ENCODE measurements around the gene RTL1. TPM values are rescaled to one million over a fixed set of nuclear protein-coding genes. Genes with fewer than 3 reads are reported as not detected.

RTL1 gene
- total RNA-seq, 2 donors from 2014 or later: not detected

DNA sequence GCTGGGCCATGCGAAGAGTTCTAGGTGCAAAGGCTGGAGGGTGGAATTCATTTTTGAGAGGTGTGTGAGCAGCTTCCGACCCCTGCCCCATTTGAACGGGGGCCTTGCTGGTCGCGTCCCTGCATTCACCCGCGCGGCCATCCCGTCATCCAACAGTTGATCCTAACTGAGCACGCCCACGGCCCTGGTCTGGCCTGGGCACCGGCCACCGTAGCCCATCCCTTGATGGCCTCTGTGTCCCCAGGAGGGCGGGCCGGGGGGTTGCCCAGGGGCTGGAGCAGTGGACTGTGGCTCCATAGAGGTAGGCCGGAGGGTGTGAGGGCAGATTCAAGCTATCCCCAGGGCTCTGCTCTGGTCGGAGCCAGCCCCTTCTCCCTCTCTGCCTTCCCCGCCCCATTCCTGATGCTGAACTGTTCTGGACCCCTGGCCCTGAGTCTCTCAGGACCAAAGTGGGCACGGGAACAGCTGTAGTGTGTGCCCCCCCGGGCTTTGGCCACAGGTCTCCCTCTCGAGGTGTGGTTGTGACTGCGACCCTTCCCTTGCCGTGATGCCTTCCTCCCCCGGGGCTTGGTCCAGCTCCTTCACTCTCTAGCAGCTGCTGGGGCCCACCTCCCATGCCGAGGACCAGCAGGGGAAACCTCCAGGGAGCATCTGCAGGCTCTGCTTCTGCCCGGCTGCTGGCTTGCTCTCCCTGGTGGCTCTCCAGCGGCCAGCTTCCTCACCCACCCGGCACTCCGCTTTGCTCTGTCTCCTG lies 68.6 kb downstream of the RTL1 start:
- no peaks in the 10 kb centered on the region for H3K36me3 Mint-ChIP-seq (ENCODE audit: low read depth)
- H3K27ac Mint-ChIP-seq: no peak overlapping the region
- H3K9me3 Mint-ChIP-seq: no peaks in the 10 kb centered on the region
- ATAC-seq (replicated peaks): no peak
- H3K4me3 Mint-ChIP-seq: no peak overlapping the region
- peaks cover 27% of the 10 kb centered on the region for H3K27me3 Mint-ChIP-seq
- H3K4me1 Mint-ChIP-seq: no peaks in the 10 kb centered on the region

DNA sequence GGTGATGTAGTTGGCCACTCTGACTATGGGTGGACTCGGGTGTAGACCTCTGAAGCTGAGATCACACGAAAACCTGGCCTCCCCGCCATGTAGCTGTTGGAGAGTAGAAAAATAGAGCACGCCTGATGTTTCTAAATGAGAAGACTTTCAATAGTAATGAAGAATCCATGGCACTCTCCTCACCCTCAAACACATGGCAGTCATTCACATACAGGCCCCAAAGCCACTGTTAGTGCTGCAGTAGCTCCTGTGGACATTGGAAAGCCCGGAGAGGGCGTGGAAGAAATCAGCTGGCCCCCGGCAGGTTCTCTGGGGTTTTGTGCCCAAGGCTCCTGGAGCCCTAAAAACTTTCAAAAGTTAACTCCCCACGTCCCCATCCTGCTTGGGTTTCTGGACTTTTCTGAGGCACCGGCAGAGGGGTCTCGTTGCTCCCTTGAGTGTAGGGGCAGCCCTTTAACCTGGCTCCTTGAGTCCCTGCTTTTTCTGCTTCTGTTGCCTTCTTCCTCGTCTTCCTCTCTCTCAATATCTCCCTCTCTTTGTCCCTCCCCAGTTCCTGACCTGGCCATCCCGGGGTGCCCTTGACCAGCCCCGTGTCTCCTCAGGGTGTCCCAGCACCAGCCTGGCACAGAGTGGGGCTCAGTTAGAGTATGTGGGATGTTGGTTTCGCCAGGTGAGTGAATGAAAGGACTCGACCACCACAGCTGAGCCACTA lies 69.3 kb downstream of the RTL1 start:
- H3K9me3 Mint-ChIP-seq: no peaks in the 10 kb centered on the region
- H3K36me3 Mint-ChIP-seq (ENCODE audit: low read depth): no peaks in the 10 kb centered on the region
- H3K27ac Mint-ChIP-seq: no peak overlapping the region
- H3K27me3 Mint-ChIP-seq: peaks cover 31% of the 10 kb centered on the region
- H3K4me3 Mint-ChIP-seq: no peak overlapping the region
- ATAC-seq (replicated peaks): no peak
- H3K4me1 Mint-ChIP-seq: no peaks in the 10 kb centered on the region

DNA sequence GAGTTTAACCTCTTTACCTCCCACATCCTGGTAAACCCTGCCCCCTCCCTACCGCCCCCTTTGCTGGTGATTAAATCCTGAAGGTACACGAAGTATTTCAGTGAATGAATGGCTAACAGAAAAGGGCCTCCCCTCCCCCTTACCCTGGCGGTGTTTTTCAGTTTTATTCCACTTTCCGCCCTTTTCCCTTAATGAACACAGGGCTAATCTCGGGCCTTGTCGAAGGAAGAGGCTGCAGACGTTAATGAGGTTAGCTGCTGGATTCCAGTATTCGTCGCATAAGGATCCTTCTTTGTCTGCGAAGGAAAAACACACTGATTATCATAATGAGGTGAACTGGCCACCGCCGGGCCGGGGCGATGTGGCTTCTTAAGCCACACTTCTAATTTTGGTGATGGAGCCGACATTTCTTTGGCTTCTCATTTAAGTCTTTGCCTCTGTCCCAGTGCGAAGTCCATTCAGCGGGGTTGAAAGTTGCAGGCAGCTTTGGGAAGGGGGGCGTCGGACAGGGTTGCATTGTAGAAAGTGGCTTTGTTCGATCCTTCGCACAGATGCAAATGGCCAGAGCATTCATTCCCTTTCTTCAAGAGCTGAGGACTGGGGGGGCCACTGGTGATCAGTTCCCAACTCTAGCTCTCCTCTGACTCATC lies 71.1 kb downstream of the RTL1 start:
- Mint-ChIP-seq H3K36me3 (ENCODE audit: low read depth) (no peaks in the 10 kb centered on the region), H3K4me1 (no peaks in the 10 kb centered on the region), H3K27ac (no peak overlapping the region), H3K9me3 (no peaks in the 10 kb centered on the region), H3K27me3 (peaks cover 37% of the 10 kb centered on the region), H3K4me3 (no peak overlapping the region)
- no peak for ATAC-seq (replicated peaks)

GRCh38 chr14:100830681-100831080 lies 72.8 kb downstream of the RTL1 start:
- Mint-ChIP-seq H3K27ac (no peak overlapping the region), H3K9me3 (no peaks in the 10 kb centered on the region), H3K27me3 (peaks cover 40% of the 10 kb centered on the region), H3K36me3 (ENCODE audit: low read depth) (no peaks in the 10 kb centered on the region), H3K4me1 (no peaks in the 10 kb centered on the region), H3K4me3 (no peak overlapping the region)
- ATAC-seq (replicated peaks): no peak

Other genes with a start within 250 kb of the RTL1 start
- not detected for gene DLK1, start 176.8 kb downstream of the RTL1 start, total RNA-seq
- gene MEG3, start 77.6 kb downstream of the RTL1 start, total RNA-seq: not detected

Measured in activated T-helper 17 cell treated with anti-CD3 and anti-CD28 coated beads, Interleukin-2, amount 50 U/mL, for 72 hours (primary cell).